ENCODE results near the gene PCSK5.
A peak's percentile ranks its signal among the peaks of the same experiment; 100 is the strongest.
"Not testable (repeated sequence)": the region's sequence is repeated elsewhere in the genome, so short reads cannot be mapped to it uniquely, and the experiment has no call there.

The PCSK5 gene

GRCh38 chr9:76298521-76299144 is 408.2 kb downstream of the PCSK5 start:
- no peak for DNase-seq (ENCODE audit: low spot score)
- no peak for FAIRE-seq

DNA sequence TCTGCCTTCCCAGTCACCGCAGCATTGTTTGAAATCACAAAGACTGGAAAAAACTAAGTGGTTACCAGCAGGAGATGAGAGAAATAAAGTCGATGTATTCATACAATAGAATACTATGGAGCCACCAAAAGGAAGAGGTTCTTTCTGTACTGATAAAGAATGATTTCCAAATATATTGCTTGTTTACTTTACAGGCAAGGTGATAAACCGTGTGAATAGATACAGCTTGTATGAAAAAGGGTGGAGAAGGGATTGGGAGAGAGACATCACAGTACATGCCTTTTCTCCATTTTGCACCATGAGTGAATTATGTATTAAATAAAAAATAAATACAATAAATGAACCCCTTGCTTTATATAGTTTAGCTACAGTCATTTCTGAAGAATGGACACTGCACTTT is 412.1 kb downstream of the PCSK5 start:
- DNase-seq (ENCODE audit: low spot score) (no peak), FAIRE-seq (no peak)

DNA sequence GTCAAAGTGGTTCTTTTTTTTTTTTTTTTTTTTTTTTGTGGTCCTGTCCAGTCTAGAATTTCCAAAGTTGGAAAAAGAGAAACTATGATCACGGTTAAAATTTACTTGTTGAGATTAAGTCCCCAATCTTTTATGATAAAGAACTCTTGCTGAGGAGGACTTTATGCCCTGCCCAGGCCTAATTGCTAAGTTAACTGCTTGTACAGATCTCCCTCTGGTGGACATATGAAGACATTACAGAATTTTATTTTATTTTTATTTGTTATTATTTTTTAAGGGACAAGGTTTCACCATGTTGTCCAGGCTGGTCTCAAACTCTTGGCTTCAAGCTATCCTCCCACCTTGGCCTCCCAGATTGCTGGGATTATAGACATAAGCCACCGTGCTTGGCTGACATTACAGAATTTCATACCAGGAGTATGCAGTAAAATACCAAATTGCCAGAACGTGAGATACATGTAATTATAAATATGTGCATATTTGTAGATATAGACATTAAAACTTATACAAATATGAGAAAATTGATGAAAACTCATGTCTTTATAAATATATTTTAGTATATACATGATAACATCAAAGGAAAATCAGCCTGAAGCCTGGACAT is 412.6 kb downstream of the PCSK5 start:
- FAIRE-seq (no peak), DNase-seq (ENCODE audit: low spot score) (peak; percentile 45)

- not testable (repeated sequence) for FAIRE-seq
Measured at GRCh38 chr9:76307047-76307446, 416.6 kb downstream of the PCSK5 start.

DNA sequence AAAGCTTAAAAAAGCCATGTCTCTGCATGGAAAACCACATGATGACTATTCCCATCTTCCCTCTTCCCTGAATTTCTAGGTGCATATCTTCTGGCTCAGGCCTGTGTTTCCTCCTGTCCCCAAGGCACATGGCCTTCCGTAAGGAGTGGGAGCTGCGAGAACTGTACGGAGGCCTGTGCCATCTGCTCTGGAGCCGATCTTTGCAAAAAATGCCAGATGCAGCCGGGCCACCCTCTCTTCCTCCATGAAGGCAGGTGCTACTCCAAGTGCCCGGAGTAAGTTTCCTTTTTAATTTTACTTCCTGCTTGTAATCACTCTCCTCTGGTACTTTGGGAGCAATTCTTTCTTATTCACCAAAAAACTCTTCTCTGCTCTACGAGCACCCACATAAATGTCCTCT is 420.1 kb downstream of the PCSK5 start:
- FAIRE-seq (no peak), DNase-seq (ENCODE audit: low spot score) (no peak)

More at GRCh38 chr9:76307047-76307446, 416.6 kb downstream of the PCSK5 start:
- DNase-seq (ENCODE audit: low spot score), result peak; percentile 33

- no peak for FAIRE-seq
Measured at GRCh38 chr9:76310991-76311390, 420.5 kb downstream of the PCSK5 start.

DNA sequence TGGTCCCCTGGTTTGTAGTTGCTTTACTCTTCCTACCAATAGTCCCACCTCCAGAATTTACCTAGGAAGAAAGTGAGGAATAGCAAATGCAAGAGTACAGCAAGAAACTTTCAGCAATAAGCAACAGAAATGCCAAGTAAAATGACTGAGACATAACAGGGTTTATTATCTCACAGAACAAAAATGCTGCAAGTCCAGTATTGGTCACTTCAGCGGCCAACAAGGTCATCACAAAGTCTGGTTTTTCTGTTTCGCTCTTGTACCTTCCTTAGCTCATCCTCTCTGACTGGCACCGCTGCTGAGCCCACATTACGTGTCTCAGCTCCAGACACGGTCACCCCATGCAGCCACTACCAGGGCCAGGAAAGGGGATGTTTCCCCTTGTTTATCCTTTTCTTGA is 421.1 kb downstream of the PCSK5 start:
- no peak for FAIRE-seq
- DNase-seq (ENCODE audit: low spot score), result no peak

More at GRCh38 chr9:76310991-76311390, 420.5 kb downstream of the PCSK5 start:
- DNase-seq (ENCODE audit: low spot score), result no peak

DNA sequence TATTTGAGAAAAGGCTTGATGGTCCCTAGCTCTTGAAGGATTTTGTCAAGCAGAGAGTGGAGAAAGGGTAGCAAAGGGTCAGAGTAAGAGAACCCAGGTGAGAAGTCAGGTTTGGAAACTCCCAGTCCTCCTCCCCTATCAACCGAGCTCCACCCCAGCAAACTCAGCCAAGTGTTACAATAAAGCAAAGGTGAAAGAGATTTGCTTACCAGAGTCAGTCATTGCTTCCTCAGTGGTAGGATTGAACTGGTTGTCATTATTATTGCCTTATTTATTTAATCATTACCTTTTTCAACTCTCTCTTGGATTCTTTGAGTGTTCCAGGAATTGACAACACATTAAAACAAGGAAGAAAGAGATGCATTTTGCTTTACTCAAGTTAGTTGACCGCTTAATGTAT is 423.3 kb downstream of the PCSK5 start:
- DNase-seq (ENCODE audit: low spot score), result no peak
- FAIRE-seq, result no peak

GRCh38 chr9:76314321-76314720 is 423.8 kb downstream of the PCSK5 start:
- DNase-seq (ENCODE audit: low spot score) (no peak), FAIRE-seq (no peak)

DNA sequence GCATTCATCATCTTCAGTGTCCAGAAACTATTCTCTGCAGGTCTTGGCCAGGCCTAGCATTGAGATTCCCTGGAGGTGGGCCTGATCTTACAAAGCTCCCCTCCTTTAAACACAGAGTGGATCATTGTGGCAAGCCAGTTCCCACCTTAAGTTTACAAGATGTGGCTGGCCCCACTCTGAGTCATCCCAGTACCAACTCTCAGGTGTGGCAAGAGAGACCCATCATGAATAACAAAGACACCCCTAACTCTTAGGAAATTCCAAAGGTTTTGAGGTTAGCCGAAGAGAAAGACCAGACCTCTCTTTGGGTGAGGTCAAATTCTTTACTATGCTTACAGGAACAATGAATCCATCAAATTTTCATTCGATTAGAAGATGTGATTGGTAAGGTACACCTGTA is 425.6 kb downstream of the PCSK5 start:
- FAIRE-seq, result no peak
- peak; percentile 40 for DNase-seq (ENCODE audit: low spot score)

DNA sequence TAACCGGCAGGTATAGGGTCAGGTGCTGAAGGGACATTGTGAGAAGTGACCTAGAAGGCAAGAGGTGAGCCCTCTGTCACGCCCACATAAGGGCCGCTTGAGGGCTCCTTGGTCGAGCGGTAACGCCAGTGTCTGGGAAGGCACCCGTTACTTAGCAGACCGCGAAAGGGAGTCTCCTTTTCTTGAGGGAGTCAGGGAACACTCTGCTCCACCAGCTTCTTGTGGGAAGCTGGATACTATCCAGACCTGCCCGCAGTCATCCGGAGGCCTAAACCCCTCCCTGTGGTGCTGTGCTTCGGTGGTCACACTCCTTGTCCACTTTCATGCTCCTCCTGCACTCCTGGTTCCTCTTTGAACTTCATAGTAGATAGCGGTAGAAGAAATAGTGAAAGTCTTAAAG is 429.0 kb downstream of the PCSK5 start:
- FAIRE-seq; DNase-seq (ENCODE audit: low spot score): not testable (repeated sequence)

GRCh38 chr9:76321195-76321828 is 430.8 kb downstream of the PCSK5 start:
- FAIRE-seq (no peak), DNase-seq (ENCODE audit: low spot score) (peak; percentile 90)

GRCh38 chr9:76322810-76323209 is 432.3 kb downstream of the PCSK5 start:
- no peak for FAIRE-seq
- no peak for DNase-seq (ENCODE audit: low spot score)

- FAIRE-seq (no peak), DNase-seq (ENCODE audit: low spot score) (peak; percentile 25)
Measured at GRCh38 chr9:76323490-76323889, 433.0 kb downstream of the PCSK5 start.

- not testable (repeated sequence) for DNase-seq (ENCODE audit: low spot score); FAIRE-seq
Measured at GRCh38 chr9:76324030-76324429, 433.6 kb downstream of the PCSK5 start.

DNA sequence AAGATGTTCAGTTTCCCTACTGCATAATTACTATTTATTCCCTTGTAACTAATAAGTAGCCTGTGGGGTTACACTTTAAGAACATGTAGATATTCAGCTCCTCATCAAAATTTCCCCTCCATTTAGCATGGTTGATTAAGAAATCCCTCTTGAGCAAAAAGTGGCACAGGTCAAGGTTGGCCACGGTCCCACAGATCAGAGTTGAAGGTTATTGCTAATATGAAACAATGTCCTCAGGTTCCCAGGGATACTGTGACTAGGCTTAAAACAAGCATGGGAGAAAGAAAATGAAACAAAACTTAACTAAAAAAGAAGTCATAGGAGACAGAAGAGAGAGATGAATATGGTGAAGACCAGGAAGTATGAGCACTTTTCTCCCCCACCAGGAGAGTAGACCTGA is 439.6 kb downstream of the PCSK5 start:
- DNase-seq (ENCODE audit: low spot score) (no peak), FAIRE-seq (no peak)

- DNase-seq (ENCODE audit: low spot score) (no peak), FAIRE-seq (no peak)
Measured at GRCh38 chr9:76333388-76333787, 442.9 kb downstream of the PCSK5 start.

DNA sequence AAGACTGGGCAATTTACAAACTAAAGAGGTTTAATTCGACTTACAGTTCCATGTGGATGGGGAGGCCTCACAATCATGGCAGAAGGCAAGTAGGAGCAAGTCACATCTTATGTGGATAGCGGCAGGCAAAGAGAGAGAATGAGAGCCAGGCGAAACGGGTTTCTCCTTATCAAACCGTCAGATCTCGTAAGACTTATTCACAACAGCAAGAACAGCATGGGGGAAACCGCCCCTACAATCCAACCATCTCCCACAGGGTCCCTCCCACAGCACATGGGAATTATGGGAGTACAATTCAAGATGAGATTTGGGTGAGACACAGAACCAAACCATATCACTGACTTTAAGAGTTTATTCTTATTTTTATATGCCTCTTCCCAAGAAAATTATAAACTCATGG is 443.5 kb downstream of the PCSK5 start:
- FAIRE-seq, result no peak
- DNase-seq (ENCODE audit: low spot score), result no peak

GRCh38 chr9:76336027-76336426 is 445.6 kb downstream of the PCSK5 start:
- FAIRE-seq, result no peak
- no peak for DNase-seq (ENCODE audit: low spot score)

- no peak for FAIRE-seq
- no peak for DNase-seq (ENCODE audit: low spot score)
Measured at GRCh38 chr9:76338418-76338817, 447.9 kb downstream of the PCSK5 start.

DNA sequence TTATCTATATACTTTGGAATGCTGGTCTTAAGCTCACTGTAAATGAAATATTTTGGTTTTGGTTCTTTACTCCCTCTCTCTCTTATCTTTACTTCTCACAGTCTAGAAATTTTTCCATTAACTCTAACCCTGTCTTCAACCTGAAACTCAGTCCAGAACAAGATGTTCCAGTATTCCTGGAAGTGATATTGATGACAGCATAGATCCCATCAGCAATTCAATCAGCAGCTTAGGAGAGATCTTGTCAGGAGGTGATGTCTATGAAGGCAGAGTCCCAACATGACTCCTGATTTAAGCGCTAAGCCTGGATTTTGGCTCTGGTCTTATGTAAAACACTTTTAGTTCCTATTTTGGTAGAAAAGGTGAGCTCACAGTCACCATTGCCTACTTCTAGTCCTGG is 451.1 kb downstream of the PCSK5 start:
- no peak for FAIRE-seq
- no peak for DNase-seq (ENCODE audit: low spot score)

DNA sequence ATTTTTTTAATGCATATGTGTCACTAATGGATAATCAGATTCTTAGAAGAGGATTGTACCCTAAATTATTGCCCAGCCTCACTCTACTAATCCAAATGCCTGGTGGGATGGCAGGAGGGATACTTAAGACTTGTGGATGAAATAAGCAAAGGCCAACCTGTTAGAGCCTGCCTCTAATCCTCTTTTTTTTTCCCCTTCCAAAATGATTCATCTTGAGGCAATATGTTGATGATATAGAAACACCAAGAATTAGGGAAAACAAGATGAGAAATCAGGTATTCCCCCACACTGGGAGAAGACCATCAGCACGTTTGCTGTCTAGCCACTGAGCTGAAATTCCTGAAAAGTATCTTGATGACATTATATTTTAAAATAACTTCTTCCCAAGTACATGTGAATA is 451.7 kb downstream of the PCSK5 start:
- FAIRE-seq, result no peak
- DNase-seq (ENCODE audit: low spot score), result no peak

GRCh38 chr9:76342858-76343257 is 452.4 kb downstream of the PCSK5 start:
- DNase-seq (ENCODE audit: low spot score) (no peak), FAIRE-seq (no peak)

Data from urothelium cell line (cell line).